HepG2 (cell line): ENCODE data around the gene NTN3. TPM values are rescaled to one million over a fixed set of nuclear protein-coding genes. Genes with fewer than 3 reads are reported as not detected.
A peak's percentile ranks its signal among the peaks of the same experiment; 100 is the strongest.

Experiments
- GABPB1 ChIP-seq: IDR thresholded peaks from 2 replicates; pipeline ENCODE4 v1.6.1; 2016; ENCODE audit warnings: mild to moderate bottlenecking, missing genetic modification reagents, moderate library complexity, missing compliant biosample characterization
- KDM4B ChIP-seq: sonication (generic); formaldehyde crosslinking; IDR thresholded peaks from 2 replicates; pipeline ENCODE4 v1.4.0; 2020; ENCODE audit warnings: missing genetic modification reagents
- MIER2 ChIP-seq: IDR thresholded peaks from 2 replicates; pipeline ENCODE4 v1.6.1; 2016; ENCODE audit warnings: missing biosample characterization, missing genetic modification reagents
- NFYC ChIP-seq: IDR thresholded peaks from 2 replicates; pipeline ENCODE4 v1.6.1; 2016; ENCODE audit warnings: missing genetic modification reagents, missing compliant biosample characterization
- POLR2G ChIP-seq: fragments of 200-400 bp; formaldehyde crosslinking; IDR thresholded peaks from 2 replicates; pipeline ENCODE4 v1.6.1; 2018; ENCODE audit warnings: mild to moderate bottlenecking, low read depth, low read length, moderate library complexity
- RBFOX2 ChIP-seq: fragments of 200-400 bp; formaldehyde crosslinking; IDR thresholded peaks from 2 replicates; pipeline ENCODE4 v1.6.1; 2017; ENCODE audit warnings: low read depth, mild to moderate bottlenecking, low read length
- ZNF546 ChIP-seq: sonication (generic); formaldehyde crosslinking; conservative IDR thresholded peaks from 2 replicates; pipeline ENCODE4 v1.8.1; 2023; ENCODE audit warnings: mild to moderate bottlenecking, missing genetic modification reagents
- ZNF550 ChIP-seq: sonication (generic); formaldehyde crosslinking; IDR thresholded peaks from 2 replicates; pipeline ENCODE4 v1.4.0; 2020; ENCODE audit warnings: mild to moderate bottlenecking, missing genetic modification reagents, borderline replicate concordance
- ZNF567 ChIP-seq: sonication (generic); formaldehyde crosslinking; IDR thresholded peaks from 2 replicates; pipeline ENCODE4 v1.8.1; 2023; ENCODE audit warnings: mild to moderate bottlenecking, missing genetic modification reagents, borderline replicate concordance
- ZNF644 ChIP-seq: IDR thresholded peaks from 2 replicates; pipeline ENCODE4 v1.6.1; 2016; ENCODE audit warnings: low read depth
- polyA plus RNA-seq, 8 experiments: library from polyadenylated mRNA; depleted of rRNA in 3 of 8; stranded (reverse) in 7 of 8; unstranded in 1 of 8; fragments of >200 nt; fragmentation: Illumina TruSeq in 4 of 8; extraction: Trizol in 4 of 8; gene quantifications; 2 replicates each; pipeline versions ENCODE4 v1.2.1 to v1.2.3, GENCODE V29; 2011 to 2016; ENCODE audit warnings: low read depth in 4 of 8, missing spikeins in 1 of 8, mixed read lengths in 1 of 8; ENCODE audit not compliant: insufficient read depth in 1 of 8
- total RNA-seq, 5 experiments: library from RNA; depleted of rRNA; stranded (reverse); fragments of >200 nt; fragmentation: Illumina TruSeq; extraction: Trizol; gene quantifications; 2 replicates each; pipeline ENCODE4 v1.2.3, GENCODE V29; 2016; ENCODE audit warnings: low read depth in 1 of 5
- TF ChIP-seq, protein P1 (sequence below), 2 experiments: sonication (generic) in 1 of 2; formaldehyde crosslinking in 1 of 2; IDR thresholded peaks; 2 replicates each; pipeline versions ENCODE4 v1.4.0 to v1.6.1; 2016 to 2020; ENCODE audit warnings: borderline replicate concordance in 1 of 2, low read depth in 1 of 2, mild to moderate bottlenecking in 1 of 2, missing genetic modification reagents in 1 of 2
- TF ChIP-seq, protein P2 (sequence below): sonication (generic); formaldehyde crosslinking; IDR thresholded peaks from 2 replicates; pipeline ENCODE4 v1.8.0; 2022; ENCODE audit warnings: low read depth, missing genetic modification reagents

The NTN3 gene
- total and polyA plus RNA-seq, 2 of the 13 experiments (the other 11 are each of a cell fraction or from before 2014, with no cell fraction given) = 0.09 to 0.20 TPM

DNA sequence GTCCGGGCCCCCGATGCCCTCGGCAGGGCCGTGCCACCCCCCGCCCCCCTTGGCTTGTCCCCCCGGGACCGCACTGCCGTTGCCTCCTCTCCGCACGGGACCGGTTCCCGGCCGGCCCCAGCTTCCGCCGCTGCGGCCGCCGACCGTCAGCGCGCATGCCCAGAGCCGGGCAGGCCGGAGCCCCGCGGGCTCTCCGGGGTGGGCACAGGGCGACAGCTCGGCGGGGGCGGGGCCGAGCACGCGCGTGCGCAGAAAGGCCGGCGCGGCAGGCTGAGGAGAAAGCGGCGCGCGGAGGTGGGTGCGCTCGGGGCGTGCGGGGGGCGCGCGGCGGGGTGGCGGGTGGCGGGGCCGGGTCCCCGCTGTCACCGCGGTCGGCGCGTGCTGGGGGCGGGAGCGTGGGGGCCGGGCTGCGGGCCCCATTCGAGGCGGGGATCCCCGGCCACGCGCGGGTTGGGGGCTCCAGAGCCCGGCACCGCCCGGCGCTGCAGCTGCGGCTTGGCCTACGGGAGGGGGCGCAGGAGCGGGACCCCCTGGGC lies 3.8 kb downstream of the NTN3 start, which contains the start of gene TBC1D24 (continued):
- TF ChIP-seq NFYC = no peak
- peak; percentile 62 for TF ChIP-seq GABPB1 (CRISPR knock-in tag)
- TF ChIP-seq ZNF644 (CRISPR knock-in tag) = no peak
- TF ChIP-seq MIER2 = no peak
- no peak for TF ChIP-seq ZNF567 (CRISPR knock-in tag)
- no peak for TF ChIP-seq ZNF546 (CRISPR knock-in tag)
- TF ChIP-seq, protein P1, sequence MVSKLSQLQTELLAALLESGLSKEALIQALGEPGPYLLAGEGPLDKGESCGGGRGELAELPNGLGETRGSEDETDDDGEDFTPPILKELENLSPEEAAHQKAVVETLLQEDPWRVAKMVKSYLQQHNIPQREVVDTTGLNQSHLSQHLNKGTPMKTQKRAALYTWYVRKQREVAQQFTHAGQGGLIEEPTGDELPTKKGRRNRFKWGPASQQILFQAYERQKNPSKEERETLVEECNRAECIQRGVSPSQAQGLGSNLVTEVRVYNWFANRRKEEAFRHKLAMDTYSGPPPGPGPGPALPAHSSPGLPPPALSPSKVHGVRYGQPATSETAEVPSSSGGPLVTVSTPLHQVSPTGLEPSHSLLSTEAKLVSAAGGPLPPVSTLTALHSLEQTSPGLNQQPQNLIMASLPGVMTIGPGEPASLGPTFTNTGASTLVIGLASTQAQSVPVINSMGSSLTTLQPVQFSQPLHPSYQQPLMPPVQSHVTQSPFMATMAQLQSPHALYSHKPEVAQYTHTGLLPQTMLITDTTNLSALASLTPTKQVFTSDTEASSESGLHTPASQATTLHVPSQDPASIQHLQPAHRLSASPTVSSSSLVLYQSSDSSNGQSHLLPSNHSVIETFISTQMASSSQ (IDR thresholded peaks at IDR 0.05; ENCODE audit: low read depth) = no peak
- TF ChIP-seq, protein P1 (CRISPR knock-in tag; IDR thresholded peaks at IDR 0.05; ENCODE audit: borderline replicate concordance) = no peak
- TF ChIP-seq KDM4B (CRISPR knock-in tag) = no peak
- TF ChIP-seq RBFOX2 = peak; percentile 30
- no peak for TF ChIP-seq ZNF550
- TF ChIP-seq, protein P2, sequence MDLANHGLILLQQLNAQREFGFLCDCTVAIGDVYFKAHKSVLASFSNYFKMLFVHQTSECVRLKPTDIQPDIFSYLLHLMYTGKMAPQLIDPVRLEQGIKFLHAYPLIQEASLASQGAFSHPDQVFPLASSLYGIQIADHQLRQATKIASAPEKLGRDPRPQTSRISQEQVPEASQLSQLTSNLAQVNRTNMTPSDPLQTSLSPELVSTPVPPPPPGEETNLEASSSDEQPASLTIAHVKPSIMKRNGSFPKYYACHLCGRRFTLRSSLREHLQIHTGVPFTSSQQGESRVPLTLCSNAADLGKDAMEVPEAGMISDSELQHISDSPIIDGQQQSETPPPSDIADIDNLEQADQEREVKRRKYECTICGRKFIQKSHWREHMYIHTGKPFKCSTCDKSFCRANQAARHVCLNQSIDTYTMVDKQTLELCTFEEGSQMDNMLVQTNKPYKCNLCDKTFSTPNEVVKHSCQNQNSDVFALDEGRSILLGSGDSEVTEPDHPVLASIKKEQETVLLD = peak; percentile 30; the same call in 1 of the 2 replicates
- peak; percentile 61; the same call in 1 of the 2 replicates for TF ChIP-seq POLR2G
